H1 (cell line): Measurements from ENCODE around the gene ABL2. TPM values are rescaled to one million over a fixed set of nuclear protein-coding genes. Genes with fewer than 3 reads are reported as not detected.
A peak's percentile ranks its signal among the peaks of the same experiment; 100 is the strongest.

Source experiments
- CTCF ChIA-PET: fragments of 300-600 bp; sonication (Branson Sonifier 250); formaldehyde crosslinking; loops from one replicate; lab custom pipeline; 2021; ENCODE audit not compliant: partially characterized antibody; lab: Charles Lee
- POLR2A ChIA-PET: fragments of 300-600 bp; sonication (Branson Sonifier 250); formaldehyde crosslinking; loops from one replicate; lab custom pipeline; 2021; ENCODE audit warnings: inconsistent platforms; ENCODE audit not compliant: partially characterized antibody; lab: Charles Lee
- DNase-seq, 2 experiments: peaks; one replicate each; pipeline versions ENCODE4 v3.0.0 to v3.0.0-alpha.2; 2010 to 2022; ENCODE audit warnings: low spot score in 2 of 2, low read depth in 1 of 2, mixed read lengths in 1 of 2
- FAIRE-seq: peaks from 2 replicates; lab custom pipeline; 2011; peaks lifted over from hg19 to GRCh38; lab: Jason Lieb, UNC
- H2AFZ ChIP-seq: 2 replicates; pipeline ENCODE4 v1.8.1; 2012; ENCODE audit warnings: low read length, inconsistent platforms
- H2AK5ac ChIP-seq: 2 replicates; pipeline ENCODE4 v1.6.1; 2013; ENCODE audit warnings: low read depth, low read length
- H2BK120ac ChIP-seq: replicated peaks from 2 replicates; pipeline ENCODE3; 2013; ENCODE audit warnings: low read depth, low read length, inconsistent platforms
- H2BK12ac ChIP-seq: 2 replicates; pipeline ENCODE4 v1.6.1; 2013; ENCODE audit warnings: low read depth, low read length
- H2BK15ac ChIP-seq: 2 replicates; pipeline ENCODE4 v1.6.1; 2013; ENCODE audit warnings: low read length
- H2BK20ac ChIP-seq: 2 replicates; pipeline ENCODE4 v1.6.1; 2013; ENCODE audit warnings: low read length
- H2BK5ac ChIP-seq: 2 replicates; pipeline ENCODE4 v1.6.1; 2013; ENCODE audit warnings: low read depth, low read length
- H3K14ac ChIP-seq: 2 replicates; pipeline ENCODE4 v1.6.1; 2013; ENCODE audit warnings: inconsistent platforms; ENCODE audit not compliant: insufficient read length
- H3K18ac ChIP-seq: 2 replicates; pipeline ENCODE4 v1.6.1; 2013; ENCODE audit warnings: low read length; ENCODE audit errors: extremely low read depth
- H3K23ac ChIP-seq: 2 replicates; pipeline ENCODE4 v1.6.1; 2013; ENCODE audit warnings: inconsistent platforms; ENCODE audit not compliant: insufficient read length
- H3K23me2 ChIP-seq: 2 replicates; pipeline ENCODE4 v1.6.1; 2013; ENCODE audit warnings: low read depth, low read length
- H3K27ac ChIP-seq: 2 replicates; pipeline ENCODE4 v1.6.1; 2011; ENCODE audit warnings: low read depth, low read length, inconsistent platforms
- H3K27me3 ChIP-seq, 4 experiments: replicated peaks in 1 of 4; 1 replicate in 1 of 4; 2 replicates in 3 of 4; pipeline versions ENCODE4 v1.6.1 to v1.8.1; 2011 to 2013; ENCODE audit warnings: low read length in 3 of 4, mild to moderate bottlenecking in 3 of 4, inconsistent platforms in 2 of 4, mixed read lengths in 2 of 4, moderate library complexity in 1 of 4; ENCODE audit not compliant: control insufficient read depth in 3 of 4, insufficient read depth in 3 of 4; ENCODE audit errors: extremely low read depth in 1 of 4
- H3K36me3 ChIP-seq, 4 experiments: 2 replicates each; pipeline versions ENCODE4 v1.6.1 to v1.8.1; 2011 to 2013; ENCODE audit warnings: mild to moderate bottlenecking in 4 of 4, low read length in 3 of 4, moderate library complexity in 2 of 4, control low read depth in 1 of 4, inconsistent platforms in 1 of 4; ENCODE audit not compliant: insufficient read depth in 4 of 4, control insufficient read depth in 2 of 4
- H3K4ac ChIP-seq: replicated peaks from 2 replicates; pipeline ENCODE3; 2013; ENCODE audit warnings: low read length, low read depth, mixed read lengths, inconsistent platforms; ENCODE audit not compliant: insufficient read length
- H3K4me1 ChIP-seq, 4 experiments: replicated peaks in 1 of 4; 1 replicate in 1 of 4; 2 replicates in 3 of 4; pipeline versions ENCODE4 v1.6.1 to v1.8.1; 2011 to 2013; ENCODE audit warnings: low read length in 3 of 4, inconsistent platforms in 2 of 4, mixed read lengths in 1 of 4; ENCODE audit not compliant: insufficient read depth in 4 of 4, control insufficient read depth in 3 of 4
- H3K4me2 ChIP-seq, 2 experiments: 2 replicates each; pipeline versions ENCODE4 v1.6.1 to v1.8.1; 2011 to 2013; ENCODE audit warnings: low read depth in 2 of 2, low read length in 2 of 2, control low read depth in 1 of 2, inconsistent platforms in 1 of 2, mild to moderate bottlenecking in 1 of 2; ENCODE audit not compliant: insufficient read depth in 1 of 2
- H3K4me3 ChIP-seq, 4 experiments: fragments of 200-600, 300-600 bp in 1 of 4; sonication (generic), shearing (Covaris generic), sonication (Bioruptor Twin) in 1 of 4; 2 replicates each; pipeline versions ENCODE4 v1.5.1 to v1.8.1; 2011 to 2016; ENCODE audit warnings: low read length in 4 of 4, low read depth in 3 of 4, control low read depth in 2 of 4, inconsistent platforms in 2 of 4, mild to moderate bottlenecking in 2 of 4, mixed read lengths in 1 of 4, moderate library complexity in 1 of 4; ENCODE audit not compliant: insufficient read depth in 2 of 4; ENCODE audit errors: extremely low read depth in 1 of 4
- H3K56ac ChIP-seq: replicated peaks from 2 replicates; pipeline ENCODE3; 2013; ENCODE audit warnings: low read depth, mild to moderate bottlenecking, mixed read lengths, low read length, inconsistent platforms; ENCODE audit not compliant: insufficient read length
- H3K79me1 ChIP-seq: 2 replicates; pipeline ENCODE4 v1.6.1; 2013; ENCODE audit warnings: low read depth, low read length, control low read depth
- H3K79me2 ChIP-seq, 2 experiments: 2 replicates each; pipeline versions ENCODE4 v1.6.1 to v1.8.1; 2012 to 2013; ENCODE audit warnings: low read length in 2 of 2, mild to moderate bottlenecking in 2 of 2, inconsistent platforms in 1 of 2; ENCODE audit not compliant: insufficient read depth in 2 of 2, control insufficient read depth in 1 of 2
- H3K9ac ChIP-seq, 4 experiments: replicated peaks in 1 of 4; 1 replicate in 1 of 4; 2 replicates in 3 of 4; pipeline versions ENCODE4 v1.6.1 to v1.8.1; 2011 to 2013; ENCODE audit warnings: low read depth in 3 of 4, low read length in 3 of 4, control low read depth in 2 of 4, mild to moderate bottlenecking in 2 of 4, moderate library complexity in 2 of 4, inconsistent platforms in 1 of 4; ENCODE audit errors: extremely low read depth in 1 of 4
- H3K9me3 ChIP-seq, 2 experiments: 2 replicates each; pipeline versions ENCODE4 v1.6.1 to v1.8.1; 2012 to 2013; ENCODE audit warnings: mild to moderate bottlenecking in 2 of 2, moderate library complexity in 2 of 2, control low read depth in 1 of 2, inconsistent platforms in 1 of 2, low read depth in 1 of 2, low read length in 1 of 2, mixed read lengths in 1 of 2; ENCODE audit not compliant: insufficient read depth in 2 of 2
- H4K20me1 ChIP-seq, 2 experiments: replicated peaks in 1 of 2; 2 replicates each; pipeline versions ENCODE3 to v1.8.1; 2011 to 2013; ENCODE audit warnings: inconsistent platforms in 2 of 2, low read length in 2 of 2, mild to moderate bottlenecking in 1 of 2; ENCODE audit not compliant: insufficient read depth in 2 of 2, control insufficient read depth in 1 of 2
- H4K5ac ChIP-seq: 2 replicates; pipeline ENCODE4 v1.6.1; 2013; ENCODE audit warnings: low read length, low read depth, mixed read lengths, inconsistent platforms; ENCODE audit not compliant: insufficient read length
- H4K8ac ChIP-seq: 2 replicates; pipeline ENCODE4 v1.8.0; 2013; ENCODE audit warnings: mild to moderate bottlenecking, moderate library complexity, low read length, inconsistent platforms; ENCODE audit not compliant: insufficient read depth; ENCODE audit errors: extremely low read depth
- H4K91ac ChIP-seq: replicated peaks from 2 replicates; pipeline ENCODE3; 2013; ENCODE audit warnings: low read length, mixed read lengths, inconsistent platforms; ENCODE audit not compliant: insufficient read length
- BCL11A ChIP-seq, 2 experiments: IDR thresholded peaks; one replicate each; pipeline ENCODE4 v1.6.1; 2011; ENCODE audit warnings: low read depth in 2 of 2, low read length in 2 of 2, mild to moderate bottlenecking in 2 of 2
- CTCF ChIP-seq, 3 experiments: IDR thresholded peaks; 1 replicate in 2 of 3; 2 replicates in 1 of 3; pipeline versions ENCODE4 v1.5.1 to v1.6.1; 2011; ENCODE audit warnings: low read length in 3 of 3, mild to moderate bottlenecking in 3 of 3, inconsistent platforms in 2 of 3, low read depth in 1 of 3, moderate library complexity in 1 of 3; ENCODE audit not compliant: insufficient read depth in 1 of 3; ENCODE audit errors: control extremely low read depth in 1 of 3
- EZH2 ChIP-seq: fragments of 200-600 bp; sonication (generic); IDR thresholded peaks from 2 replicates; pipeline ENCODE4 v1.7.1; 2012; ENCODE audit warnings: low read depth, mild to moderate bottlenecking, moderate library complexity, low read length, inconsistent platforms; ENCODE audit not compliant: severe bottlenecking
- SAP30 ChIP-seq: fragments of 300-600 bp; sonication (generic); IDR thresholded peaks from 2 replicates; pipeline ENCODE4 v1.7.1; 2012; ENCODE audit warnings: low read length, moderate library complexity, mild to moderate bottlenecking, inconsistent platforms; ENCODE audit not compliant: insufficient read depth, insufficient replicate concordance
- TEAD4 ChIP-seq: IDR thresholded peaks from 2 replicates; pipeline ENCODE4 v1.6.1; 2012; ENCODE audit warnings: low read depth, low read length, inconsistent platforms, mixed read lengths
- WGBS, 2 experiments: shearing (Covaris generic) in 1 of 2; methylation state at CpG; one replicate each; pipeline versions ENCODE4 v1.1.6 to v1.1.7; 2013 to 2015; ENCODE audit warnings: low lambda C conversion rate in 2 of 2, mixed read lengths in 2 of 2, inconsistent platforms in 1 of 2, low coverage in 1 of 2, missing lambda C conversion rate in 1 of 2; ENCODE audit not compliant: insufficient replicate concordance in 2 of 2, insufficient coverage in 1 of 2, insufficient read length in 1 of 2; ENCODE audit errors: extremely low coverage in 1 of 2, missing lambda C conversion rate in 1 of 2; 5-methylcytosine and 5-hydroxymethylcytosine counted together
- polyA plus RNA-seq, 7 experiments: library from polyadenylated mRNA; depleted of rRNA in 3 of 7; stranded (reverse) in 5 of 7; unstranded in 2 of 7; fragments of >200 nt in 5 of 7; fragments of 200-250 nt in 2 of 7; gene quantifications; 1 replicate in 5 of 7; 2 replicates in 1 of 7; 4 replicates in 1 of 7; pipeline versions ENCODE4 v1.2.1 to v1.2.3, GENCODE V29; 2011 to 2013; ENCODE audit warnings: missing spikeins in 2 of 7, mixed read lengths in 2 of 7
- total RNA-seq: library from RNA; stranded (reverse); fragmentation: NEBNext Ultra II Directional; extraction: Animal tissue kit (Norgen Biotek cat#: 25700); gene quantifications from 2 replicates; pipeline ENCODE4 v1.2.1, GENCODE V29; 2021

ABL2 gene
- total and polyA plus RNA-seq, 2 of the 8 experiments (the other 6 are each of a cell fraction or from before 2014, with no cell fraction given): 4.5 to 19.1 TPM

GRCh38 chr1:179058487-179059483 is 170.7 kb downstream of the ABL2 start:
- Histone ChIP-seq H2BK20ac (no peak overlapping the region), H3K4me3 (no peak overlapping the region), H2AK5ac (peak overlapping the region; percentile 56; the same call in 1 of the 2 replicates), H3K27ac (no peak overlapping the region; the same call in 1 of the 2 replicates), H3K79me1 (no peaks in the 10 kb centered on the region), H4K20me1 (no peaks in the 10 kb centered on the region), H4K5ac (no peak overlapping the region), H3K79me2 (no peaks in the 10 kb centered on the region), H3K23ac (no peak overlapping the region), H2BK5ac (no peak overlapping the region), H3K23me2 (no peaks in the 10 kb centered on the region), H3K18ac (peak overlapping the region; percentile 0; the same call in 1 of the 2 replicates), H3K27me3 (no peaks in the 10 kb centered on the region), H4K91ac (no peak overlapping the region), H3K9ac (no peak overlapping the region), H2BK120ac (no peak overlapping the region), H3K14ac (no peak overlapping the region), H2AFZ (no peak overlapping the region), H3K4me1 (peaks cover 0 to 9% (median 5%) of the 10 kb centered on the region in 4 experiments; a peak in 5 of 7 replicates), H3K56ac (no peak overlapping the region), H3K4me2 (peak overlapping the region; percentile 40 to 42; a peak in 3 of 4 replicates), H4K8ac (no peak overlapping the region), H2BK12ac (peak overlapping the region; percentile 88; the same call in 1 of the 2 replicates), H3K4ac (no peak overlapping the region), H3K36me3 (peaks cover 0 to 13% (median 3%) of the 10 kb centered on the region in 4 experiments; a peak in 4 of 8 replicates), H3K9me3 (no peaks in the 10 kb centered on the region; a peak in 2 of 4 replicates), H2BK15ac (no peak overlapping the region)
- DNase-seq: no peak
- WGBS, 2 experiments: 75% methylated on average over 3 of the region's 3 CpGs; no CpG with 5 or more reads in 1 of the 2 experiments
- ChIA-PET POLR2A (interaction anchor here (0.7 to 1.8 kb wide), 3 partner anchors 16 to 37 kb away, joined by 3 to 4 read pairs (median 4); partner anchors contain the start of gene TOR3A), CTCF (interaction anchor here (0.6 to 1.6 kb wide), 7 partner anchors 9 to 386 kb away, joined by 3 to 8 read pairs (median 3); no protein-coding TSS in a partner anchor)
- FAIRE-seq: no peak
- TF ChIP-seq CTCF (IDR thresholded peaks at IDR 0.05; ENCODE audit: control extremely low read depth in 1 of 3, insufficient read depth in 1 of 3, low read depth in 1 of 3, low read length in 3 of 3): no peak
- no peak for TF ChIP-seq SAP30
- no peak for TF ChIP-seq EZH2
- TF ChIP-seq BCL11A (IDR thresholded peaks at IDR 0.05; ENCODE audit: low read depth in 2 of 2, low read length in 2 of 2): no peak
- TF ChIP-seq TEAD4: no peak
